OCI-LY1 (cell line): ENCODE measurements around the gene VKORC1.

ENCODE experiments used
- CTCF ChIP-seq: fragments of 200-600 bp; sonication (generic), shearing (Covaris generic); IDR thresholded peaks from 2 replicates; pipeline ENCODE4 v1.5.1; 2017; ENCODE audit warnings: mild to moderate bottlenecking, antibody characterized with exemption, low read length, moderate library complexity, mixed read lengths
- EZH2 ChIP-seq: fragments of 200-600 bp; sonication (generic), shearing (Covaris generic); IDR thresholded peaks from 2 replicates; pipeline ENCODE4 v1.8.0; 2017; ENCODE audit warnings: borderline replicate concordance, mixed run types, mild to moderate bottlenecking, antibody characterized with exemption, low read length, moderate library complexity, mixed read lengths

GRCh38 chr16:31055613-31056012 is 39.0 kb downstream of the VKORC1 start:
- TF ChIP-seq CTCF, result no peak
- no peak for TF ChIP-seq EZH2
